ENCODE measurements around the gene SRBD1.
"Not testable (repeated sequence)": the region's sequence is repeated elsewhere in the genome, so short reads cannot be mapped to it uniquely, and the experiment has no call there.

Gene SRBD1

DNA sequence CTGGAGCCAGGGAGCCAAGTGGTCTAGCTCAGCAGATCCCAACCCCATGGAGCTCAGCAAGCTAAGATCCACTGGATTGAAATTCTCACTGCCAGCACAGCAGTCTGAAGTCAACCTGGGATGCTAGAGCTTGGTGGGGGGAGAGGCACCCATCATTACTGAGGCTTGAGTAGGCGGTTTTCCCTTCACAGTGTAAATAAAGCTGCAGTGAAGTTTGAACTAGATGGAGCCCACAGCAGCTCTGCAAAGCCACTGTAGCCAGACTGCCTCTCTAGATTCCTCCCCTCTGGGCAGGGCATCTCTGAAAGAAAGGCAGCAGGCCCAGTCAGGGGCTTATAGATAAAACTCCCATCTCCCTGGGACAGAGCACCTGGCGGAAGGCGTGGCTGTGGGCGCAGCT is 185.0 kb downstream of the SRBD1 start:
- DNase-seq (ENCODE audit: low spot score) = not testable (repeated sequence)

DNA sequence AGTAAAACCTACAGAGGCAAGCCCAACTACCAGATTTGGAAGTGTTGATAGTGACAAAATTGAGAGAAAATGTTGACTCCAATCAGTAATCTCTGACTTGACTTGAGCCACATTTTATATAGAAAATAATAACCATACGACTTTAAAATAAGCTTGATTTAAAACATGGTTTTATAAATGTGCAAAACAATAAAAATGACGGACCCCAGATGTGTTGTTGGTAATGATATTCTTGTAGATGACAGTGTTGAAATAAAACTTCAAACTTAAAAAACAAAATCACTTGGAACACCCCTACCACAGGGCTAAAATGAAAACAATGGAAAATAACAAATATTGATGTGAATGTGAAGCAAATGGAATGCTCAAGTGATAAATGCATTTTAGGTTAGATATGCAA is 188.1 kb downstream of the SRBD1 start:
- DNase-seq (ENCODE audit: low spot score) = no peak

DNA sequence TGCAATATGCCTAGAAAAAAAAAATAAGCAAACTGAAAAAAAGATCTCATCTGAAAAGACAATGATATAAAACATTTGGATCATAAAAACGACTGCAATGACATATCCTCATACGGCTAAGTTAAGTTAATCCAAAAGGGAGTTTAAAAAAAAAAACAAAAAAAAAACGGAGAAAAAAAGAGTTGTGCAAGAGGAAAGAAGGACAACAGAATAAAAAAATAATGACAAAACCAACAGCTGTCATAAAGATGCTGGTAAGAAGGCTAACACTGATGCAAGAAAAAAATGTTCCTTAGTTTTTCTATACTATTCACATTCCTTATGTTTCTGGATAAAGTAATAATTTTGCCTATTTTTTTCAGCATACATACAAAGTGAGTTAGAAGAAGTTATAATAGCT is 192.5 kb downstream of the SRBD1 start:
- no peak for DNase-seq (ENCODE audit: low spot score)

DNA sequence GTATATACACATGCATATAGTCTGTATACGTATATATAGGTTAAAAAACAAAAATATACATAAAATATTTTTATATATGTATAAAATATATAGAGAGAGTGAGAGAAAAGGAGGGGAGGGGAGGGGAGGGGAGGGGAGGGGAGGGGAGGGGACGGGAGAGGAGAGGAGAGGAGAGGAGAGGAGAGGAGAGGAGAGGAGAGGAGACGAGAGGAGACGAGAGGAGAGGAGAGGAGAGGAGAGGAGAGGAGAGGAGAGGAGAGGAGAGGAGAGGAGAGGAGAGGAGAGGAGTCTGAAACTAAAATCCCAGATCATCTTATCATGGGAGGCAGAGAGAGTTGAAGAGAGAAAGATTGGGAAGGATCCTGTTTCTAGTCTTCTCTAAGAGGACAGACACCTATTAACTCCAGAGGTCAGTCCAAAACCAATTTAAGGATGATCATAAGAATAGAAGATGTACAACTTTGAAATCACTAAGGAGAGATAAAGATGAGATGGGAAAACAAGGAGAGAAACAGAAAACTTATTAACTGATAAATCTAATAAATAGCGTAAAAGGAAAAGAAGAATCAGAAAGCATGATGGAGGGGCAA is 195.4 kb downstream of the SRBD1 start:
- no peak for DNase-seq (ENCODE audit: low spot score)

DNA sequence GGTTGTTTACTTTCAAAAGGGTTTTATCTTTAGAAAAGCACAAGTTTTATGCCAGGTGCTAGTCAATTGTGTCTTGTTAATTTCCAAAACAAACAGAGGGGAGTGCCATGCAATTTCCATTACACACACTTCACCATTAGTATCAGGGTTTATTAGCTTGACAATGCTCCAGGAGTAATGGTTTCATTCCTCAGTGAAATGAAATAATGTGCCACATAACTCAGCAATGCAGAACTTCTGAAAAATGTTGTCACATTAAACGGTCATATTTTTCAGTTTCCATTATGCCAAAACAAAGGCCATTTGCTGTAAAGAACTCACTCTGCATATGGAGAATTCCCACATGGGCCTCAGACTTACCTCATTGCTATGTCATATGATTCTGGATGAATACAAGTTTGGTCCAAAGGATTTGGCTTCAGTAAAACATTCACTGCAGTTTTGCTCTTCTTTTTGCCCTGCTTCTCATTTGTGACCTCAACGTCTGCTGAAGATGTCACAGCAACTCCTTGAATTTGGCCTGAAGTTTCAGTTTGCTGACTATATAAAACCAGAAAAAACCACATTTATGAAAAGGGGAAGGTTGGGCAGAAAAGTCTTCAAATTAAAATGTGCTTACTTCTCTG is 198.2 kb downstream of the SRBD1 start:
- no peak for DNase-seq (ENCODE audit: low spot score)

GRCh38 chr2:45409677-45410076 is 201.4 kb downstream of the SRBD1 start:
- no peak for DNase-seq (ENCODE audit: low spot score)

DNA sequence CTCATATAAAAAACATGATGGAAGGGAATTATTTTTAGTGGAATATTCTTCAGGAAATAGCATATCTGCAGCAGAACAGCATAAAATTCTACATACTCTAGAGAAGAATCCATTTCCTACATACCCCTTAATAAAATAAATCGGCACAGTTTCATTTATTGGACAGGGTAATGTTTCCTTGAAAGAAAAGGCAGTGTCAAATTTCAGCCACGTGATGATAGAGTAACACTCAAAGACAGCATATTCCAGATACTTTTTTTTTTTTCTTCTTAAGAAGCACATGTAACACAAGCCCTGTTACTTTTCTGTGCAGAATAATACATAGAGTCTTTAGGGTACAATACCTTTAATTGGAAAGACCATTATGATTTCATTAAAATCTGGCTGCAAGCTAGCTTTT is 204.4 kb downstream of the SRBD1 start:
- no peak for DNase-seq (ENCODE audit: low spot score)

GRCh38 chr2:45404807-45405297 is 206.2 kb downstream of the SRBD1 start:
- no peak for DNase-seq (ENCODE audit: low spot score)

DNA sequence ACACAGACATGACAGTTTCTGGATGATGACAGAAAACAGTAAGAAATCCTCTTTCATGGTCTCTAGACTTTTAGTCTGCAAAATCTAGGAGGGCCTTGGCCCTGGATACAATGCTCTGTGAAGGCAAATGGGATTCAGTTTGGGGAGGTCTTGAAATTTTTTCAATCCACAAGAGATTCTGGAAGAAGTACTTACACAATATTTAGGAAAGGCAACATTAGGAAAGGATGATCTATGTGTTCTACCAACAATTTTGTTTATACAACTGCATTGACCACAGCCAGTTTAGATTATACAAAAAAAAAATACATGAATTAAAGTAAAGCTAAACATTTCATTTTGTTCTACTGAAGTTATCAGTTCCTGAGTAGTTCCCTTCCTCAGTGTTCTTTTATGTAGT is 208.0 kb downstream of the SRBD1 start:
- no peak for DNase-seq (ENCODE audit: low spot score)

DNA sequence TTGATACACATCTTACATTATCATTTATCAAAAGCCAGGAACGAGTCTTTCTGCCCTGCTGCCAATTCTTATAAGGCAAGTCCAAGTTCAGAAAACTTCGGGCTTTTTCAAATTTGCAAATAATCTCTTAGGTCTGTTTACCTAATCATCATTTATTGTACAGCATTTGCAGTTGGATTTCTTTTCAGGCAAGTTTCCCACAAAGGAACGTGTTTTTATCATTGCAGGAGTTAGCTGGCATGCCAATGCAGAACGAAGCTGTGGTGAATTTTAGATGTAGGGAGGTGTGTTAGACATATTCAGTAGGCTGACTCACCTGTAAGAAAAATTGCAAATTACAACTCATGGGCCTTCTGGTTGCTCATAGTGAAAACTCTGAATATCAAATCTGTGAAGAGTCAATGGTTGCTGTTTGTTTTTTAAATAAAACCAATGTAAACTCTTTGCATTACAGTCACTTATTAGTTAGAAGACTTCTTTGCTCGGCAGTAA is 209.6 kb downstream of the SRBD1 start:
- no peak for DNase-seq (ENCODE audit: low spot score)

DNA sequence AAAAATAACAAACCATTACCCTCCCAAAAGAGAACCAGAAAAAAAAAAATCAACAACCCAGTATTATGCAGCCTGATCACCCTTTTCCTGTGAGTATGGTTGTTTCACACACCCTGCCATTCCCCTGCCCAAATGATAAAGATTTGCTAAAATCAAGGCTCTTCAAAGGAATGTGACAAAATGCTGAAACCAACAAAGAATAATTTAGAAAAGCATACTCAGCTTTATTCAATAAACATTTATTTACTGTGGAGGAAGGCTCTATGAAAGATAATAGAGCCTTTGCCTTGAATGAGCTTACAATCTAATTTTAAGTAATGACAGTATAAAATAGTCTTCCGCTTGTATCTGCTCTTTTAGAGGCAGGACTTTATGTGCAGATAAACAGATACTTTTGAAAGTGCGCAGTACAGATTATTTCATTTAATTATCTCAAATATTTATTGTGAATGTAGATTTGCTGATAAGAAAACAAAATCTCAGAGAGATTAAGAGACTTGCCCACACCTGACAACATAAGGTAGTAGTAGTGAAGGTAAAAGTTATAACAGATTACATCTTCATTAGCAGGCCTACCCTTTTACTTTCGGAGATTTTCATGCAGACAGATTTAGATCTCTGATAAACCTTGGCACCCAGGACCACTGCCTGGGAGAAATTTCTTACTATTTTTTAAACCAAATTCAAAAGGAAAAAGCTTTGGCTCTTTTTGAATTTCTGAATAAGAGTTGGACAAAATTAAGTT is 211.9 kb downstream of the SRBD1 start:
- no peak for DNase-seq (ENCODE audit: low spot score)

- no peak for DNase-seq (ENCODE audit: low spot score)
Observed at GRCh38 chr2:45397292-45397691, 213.8 kb downstream of the SRBD1 start.

DNA sequence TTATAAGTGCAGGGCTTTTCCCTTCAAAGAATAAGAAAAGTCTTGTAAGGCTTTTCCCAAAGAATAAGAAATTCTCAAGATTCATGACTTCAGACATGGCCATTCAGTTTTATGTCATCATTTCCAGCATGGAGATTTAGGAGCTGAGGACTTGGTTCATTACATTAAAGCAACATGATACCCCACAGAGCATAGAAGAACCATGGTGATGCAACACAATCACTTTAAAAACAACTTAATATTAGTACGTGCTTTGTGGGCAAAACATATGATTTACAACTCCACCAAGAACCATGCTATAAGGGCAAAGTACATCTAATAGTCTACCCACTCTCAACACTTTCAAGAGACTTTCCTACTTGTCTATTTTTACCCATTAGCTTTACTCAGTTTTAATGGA is 214.4 kb downstream of the SRBD1 start:
- DNase-seq (ENCODE audit: low spot score) = no peak

DNA sequence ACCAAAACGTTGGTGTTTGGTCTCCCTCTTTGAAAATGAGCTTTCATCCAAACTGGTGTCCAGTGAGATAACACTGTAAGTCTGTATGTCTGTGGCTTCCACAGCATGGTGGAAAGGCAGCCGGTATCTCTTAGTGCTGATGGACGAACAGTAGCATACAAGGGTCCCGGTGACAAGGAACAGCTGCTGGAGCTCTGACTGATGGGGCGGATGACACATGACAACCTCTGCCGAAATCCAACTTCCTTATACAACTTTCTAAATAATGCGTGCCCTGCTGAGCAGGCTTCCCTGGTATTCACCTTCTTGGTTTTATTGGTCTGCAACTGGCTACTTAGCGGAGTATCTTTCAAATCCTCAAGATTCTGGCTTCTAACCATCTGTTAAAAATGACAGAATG is 216.2 kb downstream of the SRBD1 start:
- DNase-seq (ENCODE audit: low spot score) = no peak

- no peak for DNase-seq (ENCODE audit: low spot score)
Observed at GRCh38 chr2:45394216-45394615, 216.9 kb downstream of the SRBD1 start.

DNA sequence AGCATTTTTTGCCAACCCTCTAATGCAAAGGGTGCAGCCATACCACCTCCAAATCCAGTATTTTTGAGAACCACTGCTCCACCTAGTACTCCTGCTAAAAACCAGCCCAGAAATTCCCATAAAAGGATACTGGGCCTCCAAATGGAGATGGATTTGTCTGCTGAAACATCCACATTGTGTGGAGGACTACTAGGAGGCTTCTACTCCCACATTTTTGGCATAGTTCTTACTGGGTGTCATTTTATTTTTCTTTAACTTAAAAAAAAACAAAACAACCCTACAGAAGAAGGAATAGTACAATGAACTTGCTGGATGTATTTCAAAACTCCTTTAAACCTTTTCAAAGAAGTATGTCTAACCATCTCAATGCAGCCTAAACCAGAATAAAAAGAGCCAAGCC is 219.2 kb downstream of the SRBD1 start:
- no peak for DNase-seq (ENCODE audit: low spot score)

DNA sequence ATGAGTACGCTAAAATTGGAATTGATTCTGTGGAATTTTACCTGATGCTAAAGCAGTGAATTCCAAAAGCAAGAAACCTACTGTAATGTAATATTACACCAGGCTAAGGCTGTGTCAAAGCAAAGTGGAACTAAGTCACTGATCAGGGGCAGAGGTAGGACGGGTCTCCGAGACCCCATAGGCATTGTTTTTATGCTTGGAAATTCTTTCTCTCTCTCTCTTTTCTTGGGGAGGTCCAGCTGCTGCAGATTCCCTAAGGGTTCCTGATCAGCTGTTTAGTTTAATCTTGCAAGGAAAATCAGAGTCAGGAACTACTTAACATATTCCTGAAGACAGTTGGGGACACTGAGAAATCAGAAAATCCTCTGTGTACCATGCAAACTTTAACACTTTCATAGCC is 220.2 kb downstream of the SRBD1 start:
- no peak for DNase-seq (ENCODE audit: low spot score)

DNA sequence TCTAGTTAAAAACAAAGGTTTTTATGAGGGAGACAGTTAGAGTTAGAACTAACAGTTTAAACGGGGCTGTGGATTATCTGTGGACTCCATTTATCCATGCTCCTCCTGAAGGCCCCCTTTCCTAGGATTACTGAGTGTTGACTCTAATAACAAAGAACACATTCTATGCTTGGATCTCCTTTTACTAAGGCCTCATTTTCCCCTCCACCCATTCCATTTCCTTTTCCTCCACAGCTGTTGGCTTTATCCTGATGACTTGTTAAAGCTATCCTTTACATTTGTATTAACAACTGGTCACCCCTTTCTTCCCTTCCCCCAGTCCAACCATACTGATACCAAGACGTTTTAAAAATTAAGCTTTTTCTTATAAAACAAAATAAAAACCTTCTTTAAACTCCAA is 220.6 kb downstream of the SRBD1 start:
- no peak for DNase-seq (ENCODE audit: low spot score)

- DNase-seq (ENCODE audit: low spot score) = no peak
Observed at GRCh38 chr2:45388541-45389100, 222.4 kb downstream of the SRBD1 start.

- peak; percentile 17 for DNase-seq (ENCODE audit: low spot score)
Observed at GRCh38 chr2:45382744-45383143, 228.3 kb downstream of the SRBD1 start.

- peak; percentile 26 for DNase-seq (ENCODE audit: low spot score)
Observed at GRCh38 chr2:45380131-45380836, 230.8 kb downstream of the SRBD1 start.

GRCh38 chr2:45379399-45380087 is 231.5 kb downstream of the SRBD1 start:
- DNase-seq (ENCODE audit: low spot score) = no peak
